ENCODE results near the gene SLN.

GRCh38 chr11:107757661-107758060 is 45.8 kb upstream of the SLN start:
- no peak for TF ChIP-seq CTCF (IDR thresholded peaks at IDR 0.05)
- TF ChIP-seq POLR2A (IDR thresholded peaks at IDR 0.05) = no peak

Measured in breast epithelium (tissue), 3 donors.